HG02588 (cell line): ENCODE data around the gene ERCC3.
A peak's percentile ranks its signal among the peaks of the same experiment; 100 is the strongest.
"Not testable (repeated sequence)": the region's sequence is repeated elsewhere in the genome, so short reads cannot be mapped to it uniquely, and the experiment has no call there.

Experiments
- ATAC-seq: cut with Tn5 transposase; IDR thresholded peaks from one replicate; pipeline ENCODE4 v1.9.1; 2021; ENCODE audit warnings: mild to moderate bottlenecking, moderate library complexity; ENCODE audit not compliant: unreplicated experiment

The ERCC3 gene

GRCh38 chr2:127280693-127281092 is 13.3 kb downstream of the ERCC3 start:
- no peak for ATAC-seq

- ATAC-seq, result no peak
Observed at GRCh38 chr2:127279781-127280180, 14.2 kb downstream of the ERCC3 start.

- no peak for ATAC-seq
Observed at GRCh38 chr2:127278959-127279358, 15.0 kb downstream of the ERCC3 start.

GRCh38 chr2:127277028-127277427 is 16.9 kb downstream of the ERCC3 start:
- peak; percentile 89 for ATAC-seq

- no peak for ATAC-seq
Observed at GRCh38 chr2:127275789-127276188, 18.2 kb downstream of the ERCC3 start.

GRCh38 chr2:127275356-127275755 is 18.6 kb downstream of the ERCC3 start:
- ATAC-seq, result no peak

GRCh38 chr2:127270663-127271062 is 23.3 kb downstream of the ERCC3 start:
- ATAC-seq, result no peak

- ATAC-seq, result no peak
Observed at GRCh38 chr2:127261804-127262406, 32.0 kb downstream of the ERCC3 start.

- no peak for ATAC-seq
Observed at GRCh38 chr2:127259355-127259754, 34.6 kb downstream of the ERCC3 start.

- no peak for ATAC-seq
Observed at GRCh38 chr2:127256866-127257265, 37.1 kb downstream of the ERCC3 start.

GRCh38 chr2:127256381-127256780 is 37.6 kb downstream of the ERCC3 start:
- no peak for ATAC-seq

- no peak for ATAC-seq
Observed at GRCh38 chr2:127255721-127256120, 38.2 kb downstream of the ERCC3 start.

GRCh38 chr2:127255146-127255545 is 38.8 kb downstream of the ERCC3 start:
- ATAC-seq, result no peak

- no peak for ATAC-seq
Observed at GRCh38 chr2:127254386-127254981, 39.5 kb downstream of the ERCC3 start.

GRCh38 chr2:127241184-127241583 is 52.8 kb downstream of the ERCC3 start:
- ATAC-seq, result not testable (repeated sequence)

- no peak for ATAC-seq
Observed at GRCh38 chr2:127239395-127239794, 54.5 kb downstream of the ERCC3 start.

- ATAC-seq, result not testable (repeated sequence)
Observed at GRCh38 chr2:127237768-127238167, 56.2 kb downstream of the ERCC3 start.

- no peak for ATAC-seq
Observed at GRCh38 chr2:127235082-127235702, 58.8 kb downstream of the ERCC3 start.

- no peak for ATAC-seq
Observed at GRCh38 chr2:127233710-127234109, 60.2 kb downstream of the ERCC3 start.

GRCh38 chr2:127231130-127231865 is 62.6 kb downstream of the ERCC3 start:
- no peak for ATAC-seq

GRCh38 chr2:127229555-127229954 is 64.4 kb downstream of the ERCC3 start:
- no peak for ATAC-seq

GRCh38 chr2:127228102-127228501 is 65.8 kb downstream of the ERCC3 start:
- no peak for ATAC-seq
